Keratinocyte (primary cell): ENCODE measurements around the gene SNX24. TPM values are rescaled to one million over a fixed set of nuclear protein-coding genes. Genes with fewer than 3 reads are reported as not detected.

Experiments
- DNase-seq: peaks from one replicate; pipeline ENCODE4 v3.0.0-alpha.2; 2011; ENCODE audit warnings: low read depth, missing footprints, low spot score
- FAIRE-seq: peaks from 2 replicates; lab custom pipeline; 2011; peaks lifted over from hg19 to GRCh38; lab: Jason Lieb, UNC
- H2AFZ ChIP-seq: 2 replicates; pipeline ENCODE4 v1.6.0; 2012; ENCODE audit warnings: low read length, control low read depth, inconsistent platforms; ENCODE audit not compliant: control insufficient read depth
- H3K27ac ChIP-seq: 2 replicates; pipeline ENCODE4 v1.5.1; 2011; ENCODE audit warnings: low read length; ENCODE audit not compliant: control insufficient read depth, insufficient read depth
- H3K27me3 ChIP-seq: 3 replicates; pipeline ENCODE4 v1.6.0; 2011; ENCODE audit warnings: low read length; ENCODE audit not compliant: control insufficient read depth, insufficient read depth; ENCODE audit errors: extremely low read depth
- H3K36me3 ChIP-seq, 2 experiments: 2 replicates in 1 of 2; 3 replicates in 1 of 2; pipeline ENCODE4 v1.5.1; 2011; ENCODE audit warnings: low read length in 2 of 2, mild to moderate bottlenecking in 1 of 2; ENCODE audit not compliant: control insufficient read depth in 2 of 2, insufficient read depth in 2 of 2; ENCODE audit errors: extremely low read depth in 1 of 2
- H3K4me1 ChIP-seq: 3 replicates; pipeline ENCODE4 v1.5.1; 2011; ENCODE audit warnings: low read length; ENCODE audit not compliant: control insufficient read depth, insufficient read depth; ENCODE audit errors: extremely low read depth
- H3K4me2 ChIP-seq: 3 replicates; pipeline ENCODE4 v1.6.0; 2011; ENCODE audit warnings: low read depth, low read length; ENCODE audit not compliant: control insufficient read depth, insufficient read depth; ENCODE audit errors: extremely low read depth
- H3K4me3 ChIP-seq, 3 experiments: fragments of 200-600 bp in 1 of 3; sonication (generic) in 1 of 3; 2 replicates in 2 of 3; 3 replicates in 1 of 3; pipeline ENCODE4 v1.5.1; 2011 to 2016; ENCODE audit warnings: low read length in 3 of 3, mild to moderate bottlenecking in 3 of 3, control low read depth in 2 of 3, inconsistent platforms in 1 of 3, low read depth in 1 of 3, mixed read lengths in 1 of 3, mixed run types in 1 of 3, moderate library complexity in 1 of 3; ENCODE audit not compliant: control insufficient read depth in 2 of 3, insufficient read depth in 2 of 3; ENCODE audit errors: extremely low read depth in 1 of 3
- H3K79me2 ChIP-seq: 2 replicates; pipeline ENCODE4 v1.6.0; 2012; ENCODE audit warnings: low read length; ENCODE audit not compliant: control insufficient read depth, insufficient read depth
- H3K9ac ChIP-seq: 3 replicates; pipeline ENCODE4 v1.6.0; 2011; ENCODE audit warnings: low read length; ENCODE audit not compliant: control insufficient read depth, insufficient read depth; ENCODE audit errors: extremely low read depth
- H3K9me1 ChIP-seq: 3 replicates; pipeline ENCODE4 v1.6.0; 2011; ENCODE audit warnings: low read length; ENCODE audit not compliant: control insufficient read depth, insufficient read depth; ENCODE audit errors: extremely low read depth
- H3K9me3 ChIP-seq: 2 replicates; pipeline ENCODE4 v1.5.1; 2012; ENCODE audit warnings: low read depth, low read length; ENCODE audit not compliant: control insufficient read depth
- H4K20me1 ChIP-seq: 3 replicates; pipeline ENCODE4 v1.6.0; 2011; ENCODE audit warnings: low read length; ENCODE audit not compliant: control insufficient read depth, insufficient read depth; ENCODE audit errors: extremely low read depth
- CTCF ChIP-seq, 3 experiments: IDR thresholded peaks in 1 of 3; conservative IDR thresholded peaks in 1 of 3; optimal IDR thresholded peaks in 1 of 3; 2 replicates in 2 of 3; 3 replicates in 1 of 3; pipeline versions ENCODE3 to v1.5.1; 2011; ENCODE audit warnings: low read length in 3 of 3, mild to moderate bottlenecking in 3 of 3, moderate library complexity in 2 of 3, control low read depth in 1 of 3, inconsistent platforms in 1 of 3; ENCODE audit not compliant: insufficient read depth in 2 of 3; ENCODE audit errors: extremely low read depth in 1 of 3
- EZH2 ChIP-seq: IDR thresholded peaks from one replicate; pipeline ENCODE4 v1.6.1; 2012; ENCODE audit warnings: inconsistent platforms, mild to moderate bottlenecking, low read length, moderate library complexity
- dilution Hi-C: fragments of 300-500 bp; cut with MboI; formaldehyde crosslinking; loops from one replicate; pipeline ENCODE4 v1.7.0; 2020; ENCODE audit warnings: low sequenced_read_pairs; ENCODE audit not compliant: extremely low pct_ligation_motif_present
- polyA plus RNA-seq, 5 experiments: library from polyadenylated mRNA; depleted of rRNA in 3 of 5; stranded (reverse) in 3 of 5; stranded (forward) in 1 of 5; unstranded in 1 of 5; fragments of >200 nt; gene quantifications; 1 replicate in 1 of 5; 2 replicates in 3 of 5; 3 replicates in 1 of 5; pipeline versions ENCODE4 v1.2.1 to v1.2.3, GENCODE V29; 2011 to 2012; ENCODE audit warnings: missing spikeins in 2 of 5, low read depth in 1 of 5, low replicate concordance in 1 of 5

The SNX24 gene
- polyA plus RNA-seq, 1 donor (not counting 4 experiments of a cell fraction or from before 2014, with no cell fraction given), result 15.0 TPM

GRCh38 chr5:122933956-122934355, 88.5 kb downstream of the SNX24 start:
- no peak for DNase-seq
- Histone ChIP-seq H3K27me3 (no peaks in the 10 kb centered on the region), H3K79me2 (no peaks in the 10 kb centered on the region), H3K4me1 (no peaks in the 10 kb centered on the region), H3K4me2 (no peak overlapping the region), H3K36me3 (peaks cover 0 to 1% of the 10 kb centered on the region in 2 experiments), H3K9me3 (no peaks in the 10 kb centered on the region), H2AFZ (no peak overlapping the region), H4K20me1 (no peaks in the 10 kb centered on the region), H3K9me1 (no peaks in the 10 kb centered on the region), H3K4me3 (no peak overlapping the region), H3K27ac (no peak overlapping the region), H3K9ac (no peak overlapping the region)
- dilution Hi-C loops, result no loop called here
- no peak for FAIRE-seq
- TF ChIP-seq CTCF (optimal IDR thresholded peaks at IDR 0.05 in 1 of 3, IDR thresholded peaks at IDR 0.05 in 1 of 3, conservative IDR thresholded peaks at IDR 0.05 in 1 of 3; ENCODE audit: extremely low read depth in 1 of 3, insufficient read depth in 2 of 3, low read length in 3 of 3) (no peak), EZH2 (no peak)

DNA sequence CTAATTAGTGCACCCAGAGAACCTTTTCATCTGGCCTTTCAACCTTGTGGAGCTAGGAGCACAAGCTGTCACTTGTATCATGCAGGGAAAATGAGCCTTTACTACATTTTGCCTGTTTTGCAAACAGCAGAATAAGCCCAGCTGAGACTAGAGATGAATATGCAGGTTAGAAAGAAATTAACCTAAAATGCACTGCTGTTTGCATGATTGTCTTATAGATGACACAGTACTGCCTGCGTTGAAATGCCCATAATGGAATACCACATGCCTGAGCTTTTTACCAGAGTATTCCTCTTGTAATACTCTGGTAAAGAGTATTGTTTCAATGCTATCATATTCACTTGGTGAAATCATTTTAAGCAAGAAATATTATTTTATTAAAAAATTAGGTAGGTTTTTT, 90.7 kb downstream of the SNX24 start:
- TF ChIP-seq CTCF (optimal IDR thresholded peaks at IDR 0.05 in 1 of 3, IDR thresholded peaks at IDR 0.05 in 1 of 3, conservative IDR thresholded peaks at IDR 0.05 in 1 of 3; ENCODE audit: extremely low read depth in 1 of 3, insufficient read depth in 2 of 3, low read length in 3 of 3), result no peak
- TF ChIP-seq EZH2, result no peak
- Histone ChIP-seq H3K27ac (no peak overlapping the region), H3K4me1 (no peaks in the 10 kb centered on the region), H3K36me3 (peaks cover 0 to 3% of the 10 kb centered on the region in 2 experiments), H3K4me3 (no peak overlapping the region), H4K20me1 (no peaks in the 10 kb centered on the region), H3K4me2 (no peak overlapping the region), H3K9me3 (no peaks in the 10 kb centered on the region), H3K27me3 (no peaks in the 10 kb centered on the region), H3K79me2 (no peaks in the 10 kb centered on the region), H2AFZ (no peak overlapping the region), H3K9me1 (no peaks in the 10 kb centered on the region), H3K9ac (no peak overlapping the region)
- dilution Hi-C loops, result no loop called here
- FAIRE-seq, result no peak
- DNase-seq, result no peak
